ENCODE data around the gene TRAPPC2L.
A peak's percentile ranks its signal among the peaks of the same experiment; 100 is the strongest.

The TRAPPC2L gene

GRCh38 chr16:88854306-88855111 lies 2.4 kb upstream of the TRAPPC2L start:
- H3K27me3 ChIP-seq (ENCODE audit: low read depth, low read length): no peaks in the 10 kb centered on the region
- peaks cover 2 to 9% of the 10 kb centered on the region in 2 donors for H3K36me3 ChIP-seq (ENCODE audit: control insufficient read depth in 1 of 2, insufficient read depth in 2 of 2, low read length in 2 of 2)
- no peak overlapping the region for H3K4me3 ChIP-seq (ENCODE audit: low read depth in 1 of 2, low read length in 2 of 2)
- H3K27ac ChIP-seq (ENCODE audit: low read length): no peak overlapping the region
- H3K4me1 ChIP-seq (ENCODE audit: control insufficient read depth in 1 of 2, insufficient read depth in 2 of 2, low read length in 2 of 2): peaks cover 3 to 30% of the 10 kb centered on the region in 2 donors
- H3K9me3 ChIP-seq (ENCODE audit: control insufficient read depth in 1 of 2, low read length in 2 of 2): no peaks in the 10 kb centered on the region

DNA sequence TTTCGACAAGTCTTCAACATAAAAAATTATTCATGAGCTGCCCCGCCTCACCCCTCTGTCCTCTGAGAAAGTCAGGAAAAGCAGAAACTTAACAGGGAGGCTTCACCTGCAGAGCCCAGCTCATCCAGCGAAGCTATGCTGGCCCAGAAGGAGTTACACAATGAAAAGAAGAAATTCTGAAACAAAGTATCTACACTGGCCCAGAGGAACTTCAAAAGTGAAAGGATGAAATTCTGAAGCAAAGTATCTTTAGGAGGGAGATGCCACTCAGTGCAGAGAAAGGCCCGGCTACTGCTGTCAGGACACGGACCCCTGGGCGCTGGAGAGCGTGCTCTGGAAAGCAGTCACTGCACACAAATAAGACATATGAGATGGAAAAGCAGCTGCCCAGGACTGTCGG lies 1.8 kb upstream of the TRAPPC2L start:
- H3K4me3 ChIP-seq (ENCODE audit: low read depth in 1 of 2, low read length in 2 of 2): no peak overlapping the region
- H3K27ac ChIP-seq (ENCODE audit: low read length): no peak overlapping the region
- H3K36me3 ChIP-seq (ENCODE audit: control insufficient read depth in 1 of 2, insufficient read depth in 2 of 2, low read length in 2 of 2): peaks cover 8 to 16% of the 10 kb centered on the region in 2 donors
- H3K4me1 ChIP-seq (ENCODE audit: control insufficient read depth in 1 of 2, insufficient read depth in 2 of 2, low read length in 2 of 2): peaks cover 3 to 30% of the 10 kb centered on the region in 2 donors
- no peaks in the 10 kb centered on the region for H3K9me3 ChIP-seq (ENCODE audit: control insufficient read depth in 1 of 2, low read length in 2 of 2)
- H3K27me3 ChIP-seq (ENCODE audit: low read depth, low read length): no peaks in the 10 kb centered on the region

GRCh38 chr16:88855736-88856121 lies 1.2 kb upstream of the TRAPPC2L start:
- H3K27ac ChIP-seq (ENCODE audit: low read length): no peak overlapping the region
- H3K27me3 ChIP-seq (ENCODE audit: low read depth, low read length): no peaks in the 10 kb centered on the region
- peaks cover 13 to 22% of the 10 kb centered on the region in 2 donors for H3K36me3 ChIP-seq (ENCODE audit: control insufficient read depth in 1 of 2, insufficient read depth in 2 of 2, low read length in 2 of 2)
- H3K4me1 ChIP-seq (ENCODE audit: control insufficient read depth in 1 of 2, insufficient read depth in 2 of 2, low read length in 2 of 2): peaks cover 3 to 30% of the 10 kb centered on the region in 2 donors
- peak overlapping the region in 1 of 2 donors; percentile 63 for H3K4me3 ChIP-seq (ENCODE audit: low read depth in 1 of 2, low read length in 2 of 2)
- no peaks in the 10 kb centered on the region for H3K9me3 ChIP-seq (ENCODE audit: control insufficient read depth in 1 of 2, low read length in 2 of 2)

GRCh38 chr16:88856122-88856827 lies 652 bp upstream of the TRAPPC2L start:
- Histone ChIP-seq H3K27ac (ENCODE audit: low read length) (no peak overlapping the region), H3K4me3 (ENCODE audit: low read depth in 1 of 2, low read length in 2 of 2) (peak overlapping the region in 1 of 2 donors; percentile 99), H3K27me3 (ENCODE audit: low read depth, low read length) (no peaks in the 10 kb centered on the region), H3K4me1 (ENCODE audit: control insufficient read depth in 1 of 2, insufficient read depth in 2 of 2, low read length in 2 of 2) (peaks cover 3 to 30% of the 10 kb centered on the region in 2 donors), H3K9me3 (ENCODE audit: control insufficient read depth in 1 of 2, low read length in 2 of 2) (no peaks in the 10 kb centered on the region), H3K36me3 (ENCODE audit: control insufficient read depth in 1 of 2, insufficient read depth in 2 of 2, low read length in 2 of 2) (peaks cover 16 to 27% of the 10 kb centered on the region in 2 donors)

GRCh38 chr16:88857728-88858339 lies 907 bp downstream of the TRAPPC2L start:
- Histone ChIP-seq H3K9me3 (ENCODE audit: control insufficient read depth in 1 of 2, low read length in 2 of 2) (no peaks in the 10 kb centered on the region), H3K4me1 (ENCODE audit: control insufficient read depth in 1 of 2, insufficient read depth in 2 of 2, low read length in 2 of 2) (peaks cover 3 to 30% of the 10 kb centered on the region in 2 donors), H3K4me3 (ENCODE audit: low read depth in 1 of 2, low read length in 2 of 2) (peak overlapping the region; percentile 95 to 99), H3K36me3 (ENCODE audit: control insufficient read depth in 1 of 2, insufficient read depth in 2 of 2, low read length in 2 of 2) (peaks cover 24 to 42% of the 10 kb centered on the region in 2 donors), H3K27ac (ENCODE audit: low read length) (peak overlapping the region; percentile 16), H3K27me3 (ENCODE audit: low read depth, low read length) (no peaks in the 10 kb centered on the region)

GRCh38 chr16:88859381-88860091 lies 2.6 kb downstream of the TRAPPC2L start:
- H3K4me1 ChIP-seq (ENCODE audit: control insufficient read depth in 1 of 2, insufficient read depth in 2 of 2, low read length in 2 of 2): peaks cover 3 to 23% of the 10 kb centered on the region in 2 donors
- no peaks in the 10 kb centered on the region for H3K9me3 ChIP-seq (ENCODE audit: control insufficient read depth in 1 of 2, low read length in 2 of 2)
- no peak overlapping the region for H3K27ac ChIP-seq (ENCODE audit: low read length)
- H3K4me3 ChIP-seq (ENCODE audit: low read depth in 1 of 2, low read length in 2 of 2): no peak overlapping the region
- H3K27me3 ChIP-seq (ENCODE audit: low read depth, low read length): no peaks in the 10 kb centered on the region
- H3K36me3 ChIP-seq (ENCODE audit: control insufficient read depth in 1 of 2, insufficient read depth in 2 of 2, low read length in 2 of 2): peaks cover 25 to 47% of the 10 kb centered on the region in 2 donors

DNA sequence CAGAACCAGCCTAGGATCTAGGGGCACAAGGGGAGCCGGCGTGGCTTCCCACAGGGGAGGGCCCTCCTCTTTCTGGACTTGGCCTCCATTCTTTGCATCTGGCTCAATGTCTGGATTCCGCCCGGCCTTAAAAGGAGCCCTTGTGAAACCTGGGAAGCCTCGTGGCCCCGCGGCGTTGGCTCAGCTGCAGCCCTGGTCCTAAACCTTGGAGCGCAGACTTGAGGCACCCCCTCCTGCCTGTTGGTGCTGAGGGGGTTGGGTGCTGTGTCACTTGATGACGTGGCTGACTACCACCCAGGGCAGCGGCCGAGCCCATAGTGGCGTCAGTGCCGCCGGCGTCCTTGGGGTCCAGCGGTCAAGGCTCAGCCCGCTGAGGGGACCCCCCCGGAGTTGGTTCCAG lies 4.4 kb downstream of the TRAPPC2L start:
- H3K4me1 ChIP-seq (ENCODE audit: control insufficient read depth in 1 of 2, insufficient read depth in 2 of 2, low read length in 2 of 2): peaks cover 0 to 12% of the 10 kb centered on the region in 2 donors
- peaks cover 25 to 47% of the 10 kb centered on the region in 2 donors for H3K36me3 ChIP-seq (ENCODE audit: control insufficient read depth in 1 of 2, insufficient read depth in 2 of 2, low read length in 2 of 2)
- no peaks in the 10 kb centered on the region for H3K27me3 ChIP-seq (ENCODE audit: low read depth, low read length)
- H3K9me3 ChIP-seq (ENCODE audit: control insufficient read depth in 1 of 2, low read length in 2 of 2): no peaks in the 10 kb centered on the region
- H3K27ac ChIP-seq (ENCODE audit: low read length): no peak overlapping the region
- no peak overlapping the region for H3K4me3 ChIP-seq (ENCODE audit: low read depth in 1 of 2, low read length in 2 of 2)

DNA sequence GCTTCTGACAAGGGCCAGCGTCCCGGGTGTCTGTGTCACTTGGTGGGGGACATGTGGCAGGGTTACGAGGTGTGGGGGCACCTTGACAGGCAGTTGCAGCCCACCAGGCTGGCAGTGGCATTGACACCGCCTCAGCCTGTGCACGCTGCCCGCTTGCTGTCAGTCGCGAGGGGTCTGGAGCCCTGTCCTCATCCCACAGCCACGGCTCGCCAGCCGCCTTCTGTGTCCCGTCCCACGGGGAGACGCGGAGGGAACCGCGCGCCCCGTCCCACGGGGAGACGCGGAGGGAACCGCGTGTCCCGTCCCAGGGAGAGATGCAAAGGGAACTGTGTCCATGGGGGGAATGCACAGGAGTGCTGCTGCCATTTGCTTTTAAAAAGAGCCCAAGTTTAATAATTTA lies 6.0 kb downstream of the TRAPPC2L start:
- Histone ChIP-seq H3K9me3 (ENCODE audit: control insufficient read depth in 1 of 2, low read length in 2 of 2) (no peaks in the 10 kb centered on the region), H3K4me3 (ENCODE audit: low read depth in 1 of 2, low read length in 2 of 2) (no peak overlapping the region), H3K36me3 (ENCODE audit: control insufficient read depth in 1 of 2, insufficient read depth in 2 of 2, low read length in 2 of 2) (peaks cover 25 to 47% of the 10 kb centered on the region in 2 donors), H3K4me1 (ENCODE audit: control insufficient read depth in 1 of 2, insufficient read depth in 2 of 2, low read length in 2 of 2) (peaks cover 0 to 7% of the 10 kb centered on the region in 2 donors), H3K27me3 (ENCODE audit: low read depth, low read length) (no peaks in the 10 kb centered on the region), H3K27ac (ENCODE audit: low read length) (no peak overlapping the region)

- Histone ChIP-seq H3K27me3 (ENCODE audit: low read depth, low read length) (no peaks in the 10 kb centered on the region), H3K27ac (ENCODE audit: low read length) (no peak overlapping the region), H3K4me3 (ENCODE audit: low read depth in 1 of 2, low read length in 2 of 2) (no peak overlapping the region), H3K4me1 (ENCODE audit: control insufficient read depth in 1 of 2, insufficient read depth in 2 of 2, low read length in 2 of 2) (peaks cover 0 to 2% of the 10 kb centered on the region in 2 donors), H3K36me3 (ENCODE audit: control insufficient read depth in 1 of 2, insufficient read depth in 2 of 2, low read length in 2 of 2) (peaks cover 25 to 47% of the 10 kb centered on the region in 2 donors), H3K9me3 (ENCODE audit: control insufficient read depth in 1 of 2, low read length in 2 of 2) (no peaks in the 10 kb centered on the region)
These were observed 6.5 kb downstream of the TRAPPC2L start for GRCh38 chr16:88863426-88863825.

GRCh38 chr16:88864099-88864498 lies 7.2 kb downstream of the TRAPPC2L start:
- no peaks in the 10 kb centered on the region for H3K9me3 ChIP-seq (ENCODE audit: control insufficient read depth in 1 of 2, low read length in 2 of 2)
- no peak overlapping the region for H3K4me3 ChIP-seq (ENCODE audit: low read depth in 1 of 2, low read length in 2 of 2)
- H3K27ac ChIP-seq (ENCODE audit: low read length): no peak overlapping the region
- H3K4me1 ChIP-seq (ENCODE audit: control insufficient read depth in 1 of 2, insufficient read depth in 2 of 2, low read length in 2 of 2): no peaks in the 10 kb centered on the region
- peaks cover 25 to 42% of the 10 kb centered on the region in 2 donors for H3K36me3 ChIP-seq (ENCODE audit: control insufficient read depth in 1 of 2, insufficient read depth in 2 of 2, low read length in 2 of 2)
- no peaks in the 10 kb centered on the region for H3K27me3 ChIP-seq (ENCODE audit: low read depth, low read length)

DNA sequence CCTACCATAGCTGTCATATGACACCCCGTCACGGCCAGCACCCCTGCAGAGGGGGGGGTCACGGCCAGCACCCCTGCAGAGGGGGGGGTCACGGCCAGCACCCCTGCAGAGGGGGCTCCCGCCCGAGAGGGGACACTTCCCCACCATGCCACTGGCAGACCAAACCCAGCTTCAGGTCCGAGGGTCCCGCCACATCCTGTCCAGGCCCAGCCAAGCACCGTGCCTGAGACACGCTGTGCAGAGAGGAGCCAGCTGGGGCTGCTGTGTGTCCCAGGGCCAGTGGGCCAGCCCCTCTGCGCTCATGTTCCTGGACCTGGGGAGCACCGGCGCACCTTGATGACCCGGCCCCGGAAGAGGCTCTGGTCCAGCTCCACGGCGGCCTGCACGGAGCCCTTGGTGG lies 7.6 kb downstream of the TRAPPC2L start:
- Histone ChIP-seq H3K27me3 (ENCODE audit: low read depth, low read length) (no peaks in the 10 kb centered on the region), H3K27ac (ENCODE audit: low read length) (no peak overlapping the region)

More for the DNA sequence above, 7.6 kb downstream of the TRAPPC2L start:
- no peaks in the 10 kb centered on the region for H3K9me3 ChIP-seq (ENCODE audit: control insufficient read depth in 1 of 2, low read length in 2 of 2)
- no peak overlapping the region for H3K4me3 ChIP-seq (ENCODE audit: low read depth in 1 of 2, low read length in 2 of 2)
- no peaks in the 10 kb centered on the region for H3K4me1 ChIP-seq (ENCODE audit: control insufficient read depth in 1 of 2, insufficient read depth in 2 of 2, low read length in 2 of 2)
- peaks cover 24 to 38% of the 10 kb centered on the region in 2 donors for H3K36me3 ChIP-seq (ENCODE audit: control insufficient read depth in 1 of 2, insufficient read depth in 2 of 2, low read length in 2 of 2)
